Stimulated activated CD4-positive, alpha-beta T cell treated with anti-CD3 and anti-CD28 coated beads, Interleukin-4, amount 100 ng/mL, for 1 hour (primary cell): ENCODE measurements around the gene ADA.

Source experiments
- DNase-seq: peaks from one replicate; pipeline ENCODE4 v3.0.0-alpha.2; 2020

The ADA gene

GRCh38 chr20:44573501-44573869 is 78.0 kb downstream of the ADA start:
- no peak for DNase-seq

- DNase-seq, result no peak
These were observed 78.7 kb downstream of the ADA start for GRCh38 chr20:44572551-44573500.

GRCh38 chr20:44571362-44571988 is 80.0 kb downstream of the ADA start:
- DNase-seq, result no peak

GRCh38 chr20:44570367-44570766 is 81.1 kb downstream of the ADA start:
- DNase-seq, result no peak
